T-helper 2 cell (primary cell): ENCODE measurements around the gene SLC6A11.

Experiments used
- DNase-seq, 5 experiments: peaks; one replicate each; pipeline versions ENCODE4 v3.0.0 to v3.0.0-alpha.2; 2012 to 2022

The SLC6A11 gene

DNA sequence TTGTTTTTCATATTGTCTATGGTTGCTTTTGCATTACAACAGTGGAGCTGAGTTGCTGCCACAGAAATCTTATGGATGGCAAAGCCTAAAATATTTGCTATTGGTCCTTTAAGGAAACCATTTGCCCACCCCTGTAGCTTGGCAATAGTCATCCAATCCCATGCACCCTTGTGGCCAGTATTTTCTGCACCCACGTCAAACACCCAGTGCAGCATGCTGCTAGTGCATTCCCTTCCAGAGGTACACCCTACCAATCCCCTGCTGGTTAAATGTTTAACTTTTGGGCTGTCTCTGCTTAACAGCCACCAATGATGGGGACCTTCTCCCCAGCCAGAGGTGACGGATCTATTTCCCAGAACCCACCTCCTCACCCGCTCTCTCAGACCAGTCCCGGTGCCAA is 23.8 kb upstream of the SLC6A11 start:
- no peak for DNase-seq

- DNase-seq = no peak
Observed at GRCh38 chr3:10798600-10799367, 17.2 kb upstream of the SLC6A11 start.

DNA sequence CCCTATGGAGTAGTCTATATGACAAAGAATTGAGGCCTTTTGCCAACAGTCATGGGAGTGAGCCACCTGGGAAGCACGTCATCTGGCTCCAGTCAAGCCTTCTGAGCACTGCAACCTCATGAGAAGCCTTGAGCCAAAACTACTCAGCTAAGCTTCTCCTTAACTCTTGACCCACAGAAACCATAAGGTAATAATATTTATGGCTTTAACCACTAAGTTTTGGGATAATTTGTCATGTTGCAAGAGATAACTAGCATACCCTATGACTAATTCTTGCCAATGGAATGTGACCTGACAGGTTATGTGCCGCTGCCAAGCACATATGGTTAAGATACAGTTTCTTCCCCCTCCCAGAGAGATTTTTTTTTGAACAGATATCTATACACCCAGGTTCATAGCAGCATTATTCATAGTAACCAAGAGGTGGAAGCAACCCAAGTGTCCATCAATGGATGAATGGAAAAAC is 11.8 kb upstream of the SLC6A11 start:
- no peak for DNase-seq

GRCh38 chr3:10806006-10806405 is 10.0 kb upstream of the SLC6A11 start:
- DNase-seq = no peak

GRCh38 chr3:10808130-10808735 is 7.8 kb upstream of the SLC6A11 start:
- no peak for DNase-seq

- DNase-seq = no peak
Observed at GRCh38 chr3:10808974-10809373, 7.1 kb upstream of the SLC6A11 start.

GRCh38 chr3:10810376-10810775 is 5.7 kb upstream of the SLC6A11 start:
- DNase-seq = no peak

DNA sequence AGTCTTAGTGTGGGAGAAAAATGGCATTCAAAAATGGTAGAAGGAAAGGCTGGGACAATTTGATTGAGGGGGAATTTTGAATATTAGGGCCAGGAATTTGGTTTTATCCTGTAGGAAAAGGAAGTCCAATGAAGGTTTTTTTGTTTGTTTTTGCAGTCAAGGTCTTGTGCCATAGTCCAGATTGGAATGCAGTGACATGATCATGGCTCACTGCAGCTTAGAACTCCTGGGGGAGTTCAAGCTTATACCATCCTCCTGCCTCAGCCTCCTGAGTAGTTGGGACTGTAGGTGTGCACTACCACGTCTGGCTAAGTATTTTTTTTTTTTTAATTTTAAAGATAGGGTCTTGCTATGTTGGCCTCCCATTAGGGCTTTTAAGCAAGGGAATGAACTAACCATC is 2.6 kb upstream of the SLC6A11 start:
- DNase-seq = no peak

GRCh38 chr3:10814623-10815022 is 1.4 kb upstream of the SLC6A11 start:
- no peak for DNase-seq

DNA sequence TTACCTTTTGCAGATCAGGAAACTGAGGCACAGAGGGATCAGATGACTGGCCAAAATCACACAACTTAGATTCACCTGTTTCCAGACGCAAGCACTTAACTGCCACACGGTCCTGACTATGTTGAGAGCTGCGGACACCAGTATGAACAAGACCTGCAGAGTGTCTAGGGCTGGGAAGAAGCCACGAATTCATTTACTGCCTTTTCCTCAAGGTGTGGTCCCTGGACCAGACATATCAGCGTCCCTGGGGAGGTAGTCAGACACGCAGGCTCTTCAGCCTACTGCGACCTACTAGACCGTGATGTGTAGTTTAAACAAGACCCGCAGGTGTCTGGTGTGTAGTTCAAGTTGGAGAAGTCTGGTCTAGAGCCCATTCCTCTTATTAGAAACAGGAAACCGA is 541 bp upstream of the SLC6A11 start:
- DNase-seq = no peak

- no peak for DNase-seq
Observed at GRCh38 chr3:10816863-10817253, 830 bp downstream of the SLC6A11 start.

DNA sequence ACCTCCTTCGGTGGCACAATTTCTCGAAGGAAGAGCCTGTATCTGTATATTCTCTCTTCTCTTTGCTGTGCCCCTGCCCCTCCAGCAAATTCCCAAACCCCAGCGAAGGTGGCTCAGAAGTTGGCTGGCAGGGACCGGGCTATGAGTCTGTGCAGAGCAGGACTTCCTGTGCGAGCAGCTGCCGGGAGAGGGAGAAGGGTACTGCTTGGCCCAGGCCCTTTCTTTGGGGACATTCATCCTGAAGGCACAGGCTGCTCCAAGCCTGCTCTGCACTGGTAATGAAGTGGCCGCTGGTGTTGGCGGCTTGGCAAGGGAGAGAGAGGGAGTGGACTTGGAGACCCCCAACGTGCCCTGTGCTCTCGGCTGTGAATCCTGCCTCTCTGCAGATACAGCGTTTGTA is 1.5 kb downstream of the SLC6A11 start:
- no peak for DNase-seq

DNA sequence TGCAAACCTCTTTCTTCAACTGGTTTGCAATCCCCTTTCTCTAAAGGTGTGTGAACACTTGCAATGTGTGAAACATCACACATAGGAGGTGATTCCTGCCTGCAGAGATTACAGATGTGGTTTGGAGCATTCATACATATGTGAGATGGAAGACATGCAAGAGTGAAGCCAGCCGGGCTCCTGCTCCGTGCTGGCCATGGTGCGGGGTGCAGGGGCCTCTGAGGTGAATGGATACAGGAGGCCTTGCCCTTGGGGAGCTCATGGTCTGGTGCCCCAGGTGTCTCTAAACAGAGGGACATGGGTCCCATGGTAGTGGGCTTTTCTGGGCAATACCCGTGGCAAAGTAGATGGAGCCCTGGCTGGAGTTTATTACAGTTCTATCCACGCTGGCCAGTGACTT is 6.0 kb downstream of the SLC6A11 start:
- DNase-seq = no peak

DNA sequence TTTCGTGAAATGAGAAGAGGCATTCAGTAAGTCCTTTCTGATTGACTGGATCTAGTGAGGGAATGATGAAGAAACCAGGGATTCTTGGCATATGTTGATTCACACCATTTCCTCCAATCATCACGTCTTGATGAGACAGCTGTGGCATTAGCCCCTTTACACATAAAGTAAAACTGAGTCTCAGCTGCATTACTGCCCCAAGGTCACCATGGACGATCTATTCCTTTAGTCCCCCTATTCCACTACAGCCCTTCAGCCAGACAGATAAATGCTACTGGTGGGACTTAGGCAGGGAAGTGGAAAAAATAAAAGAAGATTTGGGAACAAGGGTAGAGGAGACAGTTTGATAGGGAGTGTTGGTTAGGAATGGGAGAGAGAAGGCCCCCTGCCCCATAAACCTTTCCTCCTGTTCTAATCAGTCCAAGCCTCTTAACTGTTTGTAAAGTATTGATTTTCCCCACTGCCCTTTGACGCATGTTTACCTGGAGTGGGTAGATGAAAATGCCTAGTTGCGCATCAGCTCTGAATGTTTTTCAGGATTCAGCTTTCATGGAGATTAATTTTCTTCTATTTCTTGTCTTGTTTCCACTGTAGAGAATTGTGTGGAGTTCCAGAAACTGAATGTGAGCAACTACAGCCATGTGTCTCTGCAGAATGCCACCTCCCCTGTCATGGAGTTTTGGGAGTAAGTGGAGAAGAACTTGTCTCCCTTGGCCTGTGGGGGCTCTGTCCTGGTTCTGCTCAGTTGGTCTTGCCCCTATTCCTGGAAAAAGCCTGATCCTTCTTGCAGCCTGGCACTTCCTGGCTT is 6.9 kb downstream of the SLC6A11 start:
- DNase-seq = no peak

GRCh38 chr3:10823516-10823818 is 7.4 kb downstream of the SLC6A11 start:
- DNase-seq = no peak

- DNase-seq = no peak
Observed at GRCh38 chr3:10824468-10824867, 8.4 kb downstream of the SLC6A11 start.

DNA sequence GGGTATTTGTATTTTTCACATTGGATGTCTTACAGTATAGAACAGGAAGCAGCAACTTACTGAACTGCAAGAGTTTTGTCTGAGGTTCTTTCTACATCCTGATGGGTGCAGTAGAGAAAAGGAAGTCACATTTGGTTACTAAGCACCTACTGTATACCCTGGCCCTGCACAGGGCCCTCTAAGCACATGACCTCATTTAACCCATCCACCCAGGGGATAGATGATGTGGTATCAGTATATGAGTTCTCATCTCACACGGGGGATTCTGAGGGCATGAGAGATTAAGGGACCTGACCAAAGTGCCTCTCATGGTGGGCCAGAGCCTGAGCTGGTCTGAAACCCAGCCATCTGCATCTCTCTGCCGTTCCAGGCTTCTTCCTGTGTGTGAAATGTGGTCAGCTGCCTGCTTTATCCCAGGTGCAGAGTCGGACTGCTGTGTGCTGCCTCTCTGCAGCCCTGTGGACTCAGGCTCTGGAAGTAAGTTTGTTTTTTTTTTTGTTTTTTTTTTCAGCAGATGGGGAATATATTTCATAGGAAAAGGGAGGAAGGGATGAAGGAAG is 17.9 kb downstream of the SLC6A11 start:
- DNase-seq = peak in 1 of 5 experiments; percentile 3

GRCh38 chr3:10834951-10835350 is 18.9 kb downstream of the SLC6A11 start:
- DNase-seq = no peak

DNA sequence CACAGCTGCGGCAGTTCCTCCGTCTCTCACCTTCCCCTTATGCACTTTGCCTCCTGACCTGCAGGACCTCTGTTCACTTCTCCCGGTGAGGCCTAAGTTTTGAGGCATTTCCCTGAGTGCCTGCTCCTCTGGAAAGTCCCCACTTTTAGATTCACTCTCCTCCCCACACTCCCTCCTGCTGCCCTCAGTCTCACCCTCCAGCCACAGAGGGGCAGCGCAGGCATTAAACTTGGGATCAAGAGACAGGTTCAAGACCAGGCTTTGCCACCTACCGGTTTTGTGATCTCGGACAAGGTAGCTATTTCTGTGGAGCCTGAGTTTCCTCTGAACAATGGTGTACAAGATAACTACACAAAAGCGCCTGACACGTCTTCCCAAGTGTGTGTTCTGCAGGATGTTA is 19.4 kb downstream of the SLC6A11 start:
- DNase-seq = no peak

- no peak for DNase-seq
Observed at GRCh38 chr3:10836676-10837075, 20.6 kb downstream of the SLC6A11 start.

GRCh38 chr3:10837849-10838248 is 21.8 kb downstream of the SLC6A11 start:
- no peak for DNase-seq

GRCh38 chr3:10839167-10839566 is 23.1 kb downstream of the SLC6A11 start:
- DNase-seq = no peak

DNA sequence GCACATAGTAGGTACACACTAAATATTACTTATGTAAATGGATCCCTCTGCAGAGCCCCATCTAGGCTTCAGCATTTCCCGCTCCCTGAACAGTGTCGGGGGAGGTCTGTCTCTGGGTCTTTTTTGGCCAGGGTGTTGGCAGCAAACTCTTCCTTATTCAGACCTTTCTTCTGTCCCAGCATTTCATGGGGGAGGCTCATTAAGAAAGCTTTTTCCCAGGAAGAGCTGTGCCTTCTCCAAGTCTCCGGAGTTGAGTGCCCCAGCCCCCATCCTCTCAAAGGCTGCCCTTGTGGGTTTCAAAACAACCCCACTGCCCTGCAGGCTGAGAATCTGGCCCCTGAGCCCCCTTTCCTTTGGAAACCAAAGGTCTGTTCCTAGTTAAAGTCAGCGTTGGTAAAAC is 25.1 kb downstream of the SLC6A11 start:
- no peak for DNase-seq

GRCh38 chr3:10843378-10843777 is 27.4 kb downstream of the SLC6A11 start:
- no peak for DNase-seq
